ENCODE results near the gene FOXJ3.

DNA sequence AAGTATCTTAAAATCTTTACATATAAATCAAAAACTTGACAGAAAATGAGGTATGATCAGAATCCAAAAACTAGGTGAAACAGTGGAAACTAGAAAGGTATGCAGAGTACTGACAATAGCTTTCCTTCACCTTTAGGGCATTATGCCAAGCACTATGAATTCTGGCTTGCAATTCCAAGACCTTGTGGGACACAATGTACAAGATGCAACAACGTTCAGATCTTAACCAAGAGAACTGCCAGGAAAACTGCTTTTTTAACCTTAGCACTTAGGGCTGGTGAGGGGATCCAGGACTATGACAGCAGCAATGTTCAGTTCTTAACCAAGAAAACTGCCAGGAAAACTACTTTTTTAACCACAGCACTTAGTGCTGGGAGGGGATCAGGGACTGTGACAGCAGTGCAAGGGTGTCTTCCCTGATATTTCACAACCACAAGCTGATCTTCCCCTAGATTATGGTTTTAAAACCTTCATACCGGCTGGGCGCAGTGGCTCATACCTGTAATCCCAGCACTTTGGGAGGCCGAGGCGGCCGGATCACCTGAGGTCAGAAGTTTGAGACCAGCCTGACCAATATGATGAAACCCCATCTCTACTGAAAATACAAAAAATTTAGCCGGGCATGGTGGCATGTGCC lies 22.3 kb downstream of the FOXJ3 start:
- no peak for TF ChIP-seq POLR2A (IDR thresholded peaks at IDR 0.05; ENCODE audit: low read depth, low read length)
- no peak for TF ChIP-seq POLR2AphosphoS5 (IDR thresholded peaks at IDR 0.05; ENCODE audit: low read depth, low read length)
- TF ChIP-seq TAF1 (IDR thresholded peaks at IDR 0.05; ENCODE audit: low read depth, low read length), result no peak
- no peak for TF ChIP-seq POU2F2 (IDR thresholded peaks at IDR 0.05; ENCODE audit: low read depth, low read length)
- no peak for TF ChIP-seq SPI1 (IDR thresholded peaks at IDR 0.05; ENCODE audit: low read depth, low read length)
